A549 (cell line): ENCODE data around the gene ELP5. TPM values are rescaled to one million over a fixed set of nuclear protein-coding genes. Genes with fewer than 3 reads are reported as not detected.

ENCODE experiments used
- ATAC-seq, 2 experiments: fragments of 200-7000 bp in 1 of 2; fragments of >200 bp in 1 of 2; cut with Nextera tagmentation in 1 of 2; cut with Tn5 transposase in 1 of 2; 3 replicates each; pipeline versions ENCODE4 v1.8.0 to v1.9.1; 2018 to 2020; ENCODE audit warnings: mild to moderate bottlenecking in 1 of 2, moderate library complexity in 1 of 2
- CTCF ChIA-PET: fragments of 300-600 bp; sonication (Branson Sonifier 250); formaldehyde crosslinking; extraction: SDS; loops from one replicate; lab custom pipeline; 2021; ENCODE audit warnings: antibody characterized with exemption, inconsistent platforms; lab: Yijun Ruan, JAX
- POLR2A ChIA-PET: fragments of 350-600 bp; formaldehyde crosslinking; extraction: SDS; loops from one replicate; lab custom pipeline; 2021; ENCODE audit warnings: antibody characterized with exemption, inconsistent platforms; lab: Yijun Ruan, JAX
- DNase-seq, 2 experiments: peaks; one replicate each; pipeline versions ENCODE4 v3.0.0 to v3.0.0-alpha.2; 2011 to 2016; ENCODE audit warnings: low read depth in 1 of 2, low spot score in 1 of 2
- FAIRE-seq: peaks from 2 replicates; lab custom pipeline; 2011; peaks lifted over from hg19 to GRCh38; lab: Jason Lieb, UNC
- H3K27ac ChIP-seq, 2 experiments: fragments of >200 bp; sonication (Bioruptor Twin); formaldehyde crosslinking; 3 replicates each; pipeline ENCODE4 v1.5.1; 2016 to 2017
- H3K4me1 ChIP-seq: fragments of >200 bp; sonication (Bioruptor Twin); formaldehyde crosslinking; 3 replicates; pipeline ENCODE4 v1.6.1; 2016
- H3K4me2 ChIP-seq: fragments of >200 bp; sonication (Bioruptor Twin); formaldehyde crosslinking; 3 replicates; pipeline ENCODE4 v1.6.1; 2016
- H3K4me3 ChIP-seq: fragments of >200 bp; sonication (Bioruptor Twin); formaldehyde crosslinking; 3 replicates; pipeline ENCODE4 v1.5.1; 2016
- H3K9me3 ChIP-seq: fragments of >200 bp; sonication (Bioruptor Twin); formaldehyde crosslinking; 3 replicates; pipeline ENCODE4 v1.6.1; 2016
- BHLHE40 ChIP-seq: IDR thresholded peaks from 2 replicates; pipeline ENCODE4 v1.6.1; 2012; ENCODE audit warnings: low read depth, low read length, inconsistent platforms
- CEBPB ChIP-seq, 2 experiments: fragments of >200 bp in 1 of 2; sonication (Bioruptor Twin) in 1 of 2; formaldehyde crosslinking in 1 of 2; IDR thresholded peaks; 2 replicates each; pipeline ENCODE4 v1.6.1; 2012 to 2016
- CHD4 ChIP-seq: fragments of 200-600 bp; sonication (generic); IDR thresholded peaks from 2 replicates; pipeline ENCODE4 v1.6.1; 2016; ENCODE audit warnings: antibody characterized with exemption, mild to moderate bottlenecking, borderline replicate concordance
- EHF ChIP-seq: fragments of 250-450 bp; sonication (Bioruptor Pico); IDR thresholded peaks from 2 replicates; pipeline ENCODE4 v1.5.0; 2020; ENCODE audit warnings: mild to moderate bottlenecking
- EHMT2 ChIP-seq: fragments of 200-600 bp; sonication (generic); IDR thresholded peaks from 2 replicates; pipeline ENCODE4 v1.6.1; 2016; ENCODE audit warnings: antibody characterized with exemption, low read depth, mild to moderate bottlenecking, moderate library complexity
- ESRRA ChIP-seq: fragments of 150-350 bp; IDR thresholded peaks from 2 replicates; pipeline ENCODE4 v1.6.1; 2014; ENCODE audit warnings: mild to moderate bottlenecking, low read length, borderline replicate concordance
- FOXS1 ChIP-seq: fragments of 250-450 bp; sonication (Bioruptor Pico); IDR thresholded peaks from 2 replicates; pipeline ENCODE4 v1.5.0; 2020; ENCODE audit warnings: mild to moderate bottlenecking, moderate library complexity
- GATA3 ChIP-seq: IDR thresholded peaks from 2 replicates; pipeline ENCODE4 v1.6.1; 2012; ENCODE audit warnings: borderline replicate concordance
- HEYL ChIP-seq: fragments of 250-450 bp; sonication (Bioruptor Pico); IDR thresholded peaks from 2 replicates; pipeline ENCODE4 v1.8.0; 2021; ENCODE audit warnings: mild to moderate bottlenecking, moderate library complexity
- JUN ChIP-seq, 2 experiments: fragments of >200 bp; sonication (Bioruptor Twin); formaldehyde crosslinking; IDR thresholded peaks; 2 replicates in 1 of 2; 3 replicates in 1 of 2; pipeline ENCODE4 v1.6.1; 2016 to 2017
- KDM1A ChIP-seq: fragments of 200-600 bp; sonication (generic); IDR thresholded peaks from 2 replicates; pipeline ENCODE4 v1.6.1; 2016; ENCODE audit warnings: low read depth, mild to moderate bottlenecking
- KDM5A ChIP-seq: fragments of 200-600 bp; sonication (generic); IDR thresholded peaks from 2 replicates; pipeline ENCODE4 v1.6.1; 2016; ENCODE audit warnings: antibody characterized with exemption, mild to moderate bottlenecking
- MAZ ChIP-seq: fragments of 150-350 bp; IDR thresholded peaks from 2 replicates; pipeline ENCODE4 v1.6.1; 2014; ENCODE audit warnings: antibody characterized with exemption, low read depth, low read length, borderline replicate concordance
- MYC ChIP-seq: IDR thresholded peaks from 2 replicates; pipeline ENCODE4 v1.6.1; 2012; ENCODE audit warnings: mild to moderate bottlenecking, inconsistent platforms, low read length, improper control_type of control experiment, borderline replicate concordance
- NFE2L2 ChIP-seq: fragments of 150-350 bp; conservative IDR thresholded peaks from 2 replicates; pipeline ENCODE4 v1.6.1; 2014; ENCODE audit warnings: low read length
- PHF8 ChIP-seq: fragments of 200-600 bp; sonication (generic); IDR thresholded peaks from 2 replicates; pipeline ENCODE4 v1.6.1; 2016; ENCODE audit warnings: low read depth, mild to moderate bottlenecking, antibody characterized with exemption, moderate library complexity, borderline replicate concordance
- POLR2A ChIP-seq: IDR thresholded peaks from 2 replicates; pipeline ENCODE4 v1.6.1; 2012; ENCODE audit warnings: mild to moderate bottlenecking, low read length
- RARB ChIP-seq: fragments of 250-450 bp; sonication (Bioruptor Pico); IDR thresholded peaks from 2 replicates; pipeline ENCODE4 v1.8.0; 2021; ENCODE audit warnings: mild to moderate bottlenecking, moderate library complexity
- RNF2 ChIP-seq: fragments of 200-600 bp; sonication (generic); IDR thresholded peaks from 2 replicates; pipeline ENCODE4 v1.6.1; 2016; ENCODE audit warnings: low read depth, mild to moderate bottlenecking, antibody characterized with exemption, moderate library complexity, borderline replicate concordance
- SMC3 ChIP-seq: fragments of >200 bp; sonication (Bioruptor Twin); formaldehyde crosslinking; IDR thresholded peaks from 3 replicates; pipeline ENCODE4 v1.6.1; 2018; ENCODE audit warnings: inconsistent platforms
- TFCP2L1 ChIP-seq: fragments of 250-450 bp; sonication (Bioruptor Pico); IDR thresholded peaks from 2 replicates; pipeline ENCODE4 v1.5.0; 2021; ENCODE audit warnings: mild to moderate bottlenecking
- TP53 ChIP-seq: fragments of 250-450 bp; sonication (Bioruptor Pico); IDR thresholded peaks from 2 replicates; pipeline ENCODE4 v1.5.0; 2021; ENCODE audit warnings: mild to moderate bottlenecking, moderate library complexity
- ZC3H11A ChIP-seq: fragments of 450-650 bp; IDR thresholded peaks from 2 replicates; pipeline ENCODE4 v1.6.1; 2014; ENCODE audit warnings: antibody characterized with exemption, mild to moderate bottlenecking
- ZFP36 ChIP-seq: fragments of 450-650 bp; IDR thresholded peaks from 2 replicates; pipeline ENCODE4 v1.6.1; 2014; ENCODE audit warnings: borderline replicate concordance; ENCODE audit not compliant: partially characterized antibody
- ZSCAN20 ChIP-seq: fragments of 250-450 bp; sonication (Bioruptor Pico); IDR thresholded peaks from 2 replicates; pipeline ENCODE4 v1.8.0; 2022; ENCODE audit warnings: mild to moderate bottlenecking, moderate library complexity
- WGBS: methylation state at CpG from one replicate; pipeline ENCODE4 v1.1.6; 2017; ENCODE audit errors: missing lambda C conversion rate; 5-methylcytosine and 5-hydroxymethylcytosine counted together
- polyA plus RNA-seq, 4 experiments: library from polyadenylated mRNA; depleted of rRNA in 3 of 4; stranded (reverse); fragments of >200 nt; fragmentation: RNase III in 1 of 4; extraction: RNeasy Plus Mini Kit Qiagen cat#74134 plus additional on column Dnase treatment in 1 of 4; gene quantifications; 2 replicates in 3 of 4; 3 replicates in 1 of 4; pipeline ENCODE4 v1.2.3, GENCODE V29; 2011 to 2017
- TF ChIP-seq, protein P1 (sequence below): fragments of 250-450 bp; sonication (Bioruptor Pico); IDR thresholded peaks from 2 replicates; pipeline ENCODE4 v1.5.0; 2021; ENCODE audit warnings: mild to moderate bottlenecking, moderate library complexity, borderline replicate concordance
- TF ChIP-seq, protein P2 (sequence below): IDR thresholded peaks from 2 replicates; pipeline ENCODE4 v1.6.1; 2012
- TF ChIP-seq, protein P3 (sequence below): fragments of 250-450 bp; sonication (Bioruptor Pico); IDR thresholded peaks from 2 replicates; pipeline ENCODE4 v1.5.0; 2020; ENCODE audit warnings: low read depth, mild to moderate bottlenecking, moderate library complexity
- TF ChIP-seq, protein P4 (sequence below): fragments of 150-350 bp; IDR thresholded peaks from 2 replicates; pipeline ENCODE4 v1.6.1; 2014; ENCODE audit warnings: low read depth, mild to moderate bottlenecking, low read length
- TF ChIP-seq, protein P5 (sequence below): fragments of >200 bp; sonication (Bioruptor Twin); formaldehyde crosslinking; IDR thresholded peaks from 3 replicates; pipeline ENCODE4 v1.5.1; 2016

The ELP5 gene
- polyA plus RNA-seq, 2 of the 4 experiments (the other 2 are of a cell fraction): 92.1 to 133 TPM

DNA sequence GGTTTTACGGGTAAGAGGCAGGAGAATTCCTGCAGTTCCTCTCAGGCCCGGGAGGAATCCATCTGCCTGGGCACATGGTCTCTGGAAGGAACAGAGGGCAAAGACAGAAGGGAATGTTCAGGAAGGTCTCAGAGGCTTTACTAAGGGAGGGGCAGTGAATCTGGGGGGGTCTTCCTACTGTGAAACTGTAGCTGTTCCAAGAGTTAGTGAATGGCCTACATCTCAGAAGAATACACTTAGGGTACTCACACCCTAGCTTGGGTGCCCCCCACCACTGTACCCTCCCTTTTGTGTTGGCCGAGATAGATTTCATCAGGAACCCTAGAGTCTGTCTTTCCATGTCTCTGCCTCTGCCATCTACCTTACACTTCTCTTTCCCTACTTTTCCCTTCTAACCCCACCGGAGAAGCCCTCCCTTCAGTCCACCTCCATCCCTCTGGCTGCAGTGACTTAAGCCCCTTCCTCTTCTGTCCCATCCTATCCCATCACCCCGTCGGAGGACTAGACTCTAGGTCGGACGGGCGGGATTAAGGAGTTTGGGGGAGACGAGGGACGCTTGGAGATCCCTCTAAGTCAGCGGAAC, 32.7 kb upstream of the ELP5 start:
- H3K4me3 ChIP-seq: peak overlapping the region; percentile 74
- DNase-seq (no peak), ATAC-seq (no peak; a peak in 2 of 6 replicates), FAIRE-seq (no peak)
- peak overlapping the region; percentile 86 for H3K4me2 ChIP-seq
- TF ChIP-seq, protein P1, sequence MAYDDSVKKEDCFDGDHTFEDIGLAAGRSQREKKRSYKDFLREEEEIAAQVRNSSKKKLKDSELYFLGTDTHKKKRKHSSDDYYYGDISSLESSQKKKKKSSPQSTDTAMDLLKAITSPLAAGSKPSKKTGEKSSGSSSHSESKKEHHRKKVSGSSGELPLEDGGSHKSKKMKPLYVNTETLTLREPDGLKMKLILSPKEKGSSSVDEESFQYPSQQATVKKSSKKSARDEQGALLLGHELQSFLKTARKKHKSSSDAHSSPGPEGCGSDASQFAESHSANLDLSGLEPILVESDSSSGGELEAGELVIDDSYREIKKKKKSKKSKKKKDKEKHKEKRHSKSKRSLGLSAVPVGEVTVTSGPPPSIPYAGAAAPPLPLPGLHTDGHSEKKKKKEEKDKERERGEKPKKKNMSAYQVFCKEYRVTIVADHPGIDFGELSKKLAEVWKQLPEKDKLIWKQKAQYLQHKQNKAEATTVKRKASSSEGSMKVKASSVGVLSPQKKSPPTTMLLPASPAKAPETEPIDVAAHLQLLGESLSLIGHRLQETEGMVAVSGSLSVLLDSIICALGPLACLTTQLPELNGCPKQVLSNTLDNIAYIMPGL: no peak
- 0 out of 2 replicates have a peak, but pooled peaks have one; percentile 51 for TF ChIP-seq TFCP2L1 (CRISPR knock-in tag)
- ChIA-PET POLR2A (interaction anchor here (0.8 to 2.7 kb wide), 5 partner anchors 10 to 44 kb away, joined by 4 to 63 read pairs (median 4); partner anchors contain the start of genes DVL2, GABARAP and PHF23), CTCF (interaction anchor here (1.0 to 10.0 kb wide), 11 partner anchors 10 to 341 kb away, joined by 3 to 169 read pairs (median 7); partner anchors contain the start of genes DVL2, GABARAP, PHF23 and SLC2A4)
- peaks cover 52% of the 10 kb centered on the region for H3K4me1 ChIP-seq
- H3K9me3 ChIP-seq: no peaks in the 10 kb centered on the region
- WGBS: 26% methylated on average over 12 of the region's 12 CpGs
- H3K27ac ChIP-seq: peak overlapping the region; percentile 88 to 98

DNA sequence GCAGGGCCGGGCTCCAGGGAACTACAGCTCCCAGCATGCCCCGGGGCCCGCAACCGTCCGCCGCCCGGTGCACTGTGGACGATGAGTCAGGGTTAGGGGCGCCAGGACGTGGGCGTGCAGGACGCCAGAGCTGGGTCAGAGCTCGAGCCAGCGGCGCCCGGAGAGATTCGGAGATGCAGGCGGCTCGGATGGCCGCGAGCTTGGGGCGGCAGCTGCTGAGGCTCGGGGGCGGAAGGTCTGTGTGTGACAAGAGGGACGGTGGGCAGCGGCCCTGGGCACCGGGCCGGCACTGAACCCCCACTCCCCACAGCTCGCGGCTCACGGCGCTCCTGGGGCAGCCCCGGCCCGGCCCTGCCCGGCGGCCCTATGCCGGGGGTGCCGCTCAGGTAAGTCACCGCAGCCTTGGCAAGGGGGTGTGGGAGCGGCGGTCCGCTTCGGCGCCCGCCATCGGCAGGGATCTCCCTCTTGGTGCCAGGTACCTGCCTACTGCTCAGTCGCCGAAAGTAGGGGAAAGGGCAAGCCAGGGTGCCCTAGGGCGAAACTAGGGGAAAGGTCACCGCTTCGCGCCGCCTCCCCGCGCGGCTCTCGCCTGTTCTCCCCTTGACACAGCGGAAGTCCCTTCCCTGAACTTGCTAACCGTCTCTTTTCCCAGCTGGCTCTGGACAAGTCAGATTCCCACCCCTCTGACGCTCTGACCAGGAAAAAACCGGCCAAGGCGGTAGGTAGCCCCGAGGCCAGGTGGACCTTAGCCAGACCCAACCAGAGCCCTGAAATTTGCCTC, 32.0 kb upstream of the ELP5 start, which contains the start of the genes ACADVL and DLG4:
ACADVL (plus strand) TSS at position 127 of the 781 bp plus-strand sequence; CDS start at position 174, 47 bp downstream.
DLG4 (minus strand) TSS at position 25 of the 781 bp plus-strand sequence.
- DNase-seq (peak; percentile 82 to 96), ATAC-seq (peak; percentile 54 to 82), FAIRE-seq (peak; percentile 23)
- peak within 1 kb of the TSS; percentile 86 for H3K4me2 ChIP-seq
- H3K4me1 ChIP-seq: peaks cover 51% of the 10 kb centered on the region
- 4% methylated on average over 32 of the region's 63 CpGs for WGBS
- H3K27ac ChIP-seq: peak within 1 kb of the TSS; percentile 88 to 98
- H3K4me3 ChIP-seq: peak within 1 kb of the TSS; percentile 74
- ChIA-PET CTCF (interaction anchor here (0.5 to 10.0 kb wide), 27 partner anchors 11 to 341 kb away, joined by 3 to 169 read pairs (median 4); partner anchors contain the start of genes DVL2, GABARAP, PHF23 and SLC2A4), POLR2A (interaction anchor here (0.6 to 2.7 kb wide), 10 partner anchors 10 to 349 kb away, joined by 3 to 63 read pairs (median 4); partner anchors contain the start of genes DVL2, GABARAP and PHF23)
- H3K9me3 ChIP-seq: no peaks in the 10 kb centered on the region
- TF ChIP-seq EHF (CRISPR knock-in tag) (no peak), BHLHE40 (no peak), CHD4 (no peak), TP53 (CRISPR knock-in tag) (peak; percentile 42), MYC (no peak), EHMT2 (no peak), ZSCAN20 (CRISPR knock-in tag) (no peak), RARB (CRISPR knock-in tag) (no peak; the same call in 1 of the 2 replicates), TFCP2L1 (CRISPR knock-in tag) (peak; percentile 52), SMC3 (no peak), NFE2L2 (no peak), ESRRA (0 out of 2 replicates have a peak, but pooled peaks have one; percentile 23), FOXS1 (CRISPR knock-in tag) (no peak), KDM1A (no peak), RNF2 (no peak), POLR2A (peak; percentile 88), GATA3 (peak; percentile 21; the same call in 1 of the 2 replicates), PHF8 (peak; percentile 77), ZC3H11A (no peak), JUN (IDR thresholded peaks at IDR 0.05) (peak; percentile 55 to 72; a peak in 3 of 5 replicates), HEYL (CRISPR knock-in tag) (no peak), KDM5A (no peak), CEBPB (IDR thresholded peaks at IDR 0.05) (no peak), ZFP36 (no peak), MAZ (no peak)
- TF ChIP-seq, protein P2, sequence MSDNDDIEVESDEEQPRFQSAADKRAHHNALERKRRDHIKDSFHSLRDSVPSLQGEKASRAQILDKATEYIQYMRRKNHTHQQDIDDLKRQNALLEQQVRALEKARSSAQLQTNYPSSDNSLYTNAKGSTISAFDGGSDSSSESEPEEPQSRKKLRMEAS: peak; percentile 51; the same call in 1 of the 2 replicates
- TF ChIP-seq, protein P3, sequence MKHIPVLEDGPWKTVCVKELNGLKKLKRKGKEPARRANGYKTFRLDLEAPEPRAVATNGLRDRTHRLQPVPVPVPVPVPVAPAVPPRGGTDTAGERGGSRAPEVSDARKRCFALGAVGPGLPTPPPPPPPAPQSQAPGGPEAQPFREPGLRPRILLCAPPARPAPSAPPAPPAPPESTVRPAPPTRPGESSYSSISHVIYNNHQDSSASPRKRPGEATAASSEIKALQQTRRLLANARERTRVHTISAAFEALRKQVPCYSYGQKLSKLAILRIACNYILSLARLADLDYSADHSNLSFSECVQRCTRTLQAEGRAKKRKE (CRISPR knock-in tag): peak; percentile 2; the same call in 1 of the 2 replicates
- TF ChIP-seq, protein P4, sequence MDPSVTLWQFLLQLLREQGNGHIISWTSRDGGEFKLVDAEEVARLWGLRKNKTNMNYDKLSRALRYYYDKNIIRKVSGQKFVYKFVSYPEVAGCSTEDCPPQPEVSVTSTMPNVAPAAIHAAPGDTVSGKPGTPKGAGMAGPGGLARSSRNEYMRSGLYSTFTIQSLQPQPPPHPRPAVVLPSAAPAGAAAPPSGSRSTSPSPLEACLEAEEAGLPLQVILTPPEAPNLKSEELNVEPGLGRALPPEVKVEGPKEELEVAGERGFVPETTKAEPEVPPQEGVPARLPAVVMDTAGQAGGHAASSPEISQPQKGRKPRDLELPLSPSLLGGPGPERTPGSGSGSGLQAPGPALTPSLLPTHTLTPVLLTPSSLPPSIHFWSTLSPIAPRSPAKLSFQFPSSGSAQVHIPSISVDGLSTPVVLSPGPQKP: no peak
- TF ChIP-seq, protein P5, sequence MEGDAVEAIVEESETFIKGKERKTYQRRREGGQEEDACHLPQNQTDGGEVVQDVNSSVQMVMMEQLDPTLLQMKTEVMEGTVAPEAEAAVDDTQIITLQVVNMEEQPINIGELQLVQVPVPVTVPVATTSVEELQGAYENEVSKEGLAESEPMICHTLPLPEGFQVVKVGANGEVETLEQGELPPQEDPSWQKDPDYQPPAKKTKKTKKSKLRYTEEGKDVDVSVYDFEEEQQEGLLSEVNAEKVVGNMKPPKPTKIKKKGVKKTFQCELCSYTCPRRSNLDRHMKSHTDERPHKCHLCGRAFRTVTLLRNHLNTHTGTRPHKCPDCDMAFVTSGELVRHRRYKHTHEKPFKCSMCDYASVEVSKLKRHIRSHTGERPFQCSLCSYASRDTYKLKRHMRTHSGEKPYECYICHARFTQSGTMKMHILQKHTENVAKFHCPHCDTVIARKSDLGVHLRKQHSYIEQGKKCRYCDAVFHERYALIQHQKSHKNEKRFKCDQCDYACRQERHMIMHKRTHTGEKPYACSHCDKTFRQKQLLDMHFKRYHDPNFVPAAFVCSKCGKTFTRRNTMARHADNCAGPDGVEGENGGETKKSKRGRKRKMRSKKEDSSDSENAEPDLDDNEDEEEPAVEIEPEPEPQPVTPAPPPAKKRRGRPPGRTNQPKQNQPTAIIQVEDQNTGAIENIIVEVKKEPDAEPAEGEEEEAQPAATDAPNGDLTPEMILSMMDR: no peak
